HL-60 (cell line): Measurements from ENCODE around the gene TPM3.

Experiments used
- DNase-seq, 2 experiments: peaks; one replicate each; pipeline ENCODE4 v3.0.0-alpha.2; 2010 to 2020; ENCODE audit warnings: low read depth in 1 of 2, low spot score in 1 of 2
- H3K27ac ChIP-seq: fragments of 250-450 bp; sonication (Bioruptor Pico); replicated peaks from 2 replicates; pipeline ENCODE4 v1.5.1; 2020; ENCODE audit warnings: mild to moderate bottlenecking, moderate library complexity
- H3K27me3 ChIP-seq: fragments of 250-450 bp; sonication (Bioruptor Pico); 2 replicates; pipeline ENCODE4 v1.5.1; 2021; ENCODE audit warnings: mild to moderate bottlenecking, moderate library complexity; ENCODE audit not compliant: insufficient read depth, poor library complexity, severe bottlenecking
- H3K4me3 ChIP-seq: replicated peaks from 2 replicates; pipeline ENCODE4 v1.5.1; 2011; ENCODE audit warnings: mild to moderate bottlenecking, control low read depth, low read length; ENCODE audit not compliant: insufficient read depth
- CTCF ChIP-seq: IDR thresholded peaks from one replicate; pipeline ENCODE4 v1.5.1; 2011; ENCODE audit warnings: low read length, control low read depth, inconsistent platforms; ENCODE audit not compliant: insufficient read depth
- GABPA ChIP-seq: IDR thresholded peaks from 2 replicates; pipeline ENCODE4 v1.6.1; 2012; ENCODE audit warnings: low read depth
- POLR2AphosphoS5 ChIP-seq: IDR thresholded peaks from 2 replicates; pipeline ENCODE4 v1.6.1; 2012; ENCODE audit warnings: low read depth
- REST ChIP-seq: IDR thresholded peaks from 2 replicates; pipeline ENCODE4 v1.6.1; 2012; ENCODE audit warnings: low read depth; ENCODE audit not compliant: insufficient replicate concordance
- SPI1 ChIP-seq: IDR thresholded peaks from 2 replicates; pipeline ENCODE4 v1.6.1; 2012; ENCODE audit warnings: low read depth, mild to moderate bottlenecking, borderline replicate concordance

The TPM3 gene

GRCh38 chr1:154142358-154142757 lies 49.5 kb downstream of the TPM3 start:
- TF ChIP-seq SPI1 (no peak), POLR2AphosphoS5 (no peak), REST (no peak), CTCF (no peak), GABPA (no peak)
- no peak overlapping the region for H3K27ac ChIP-seq
- H3K27me3 ChIP-seq: no peaks in the 10 kb centered on the region
- H3K4me3 ChIP-seq: no peak overlapping the region
- DNase-seq: no peak

GRCh38 chr1:154141240-154141639 lies 50.7 kb downstream of the TPM3 start:
- Histone ChIP-seq H3K27ac (no peak overlapping the region), H3K4me3 (no peak overlapping the region), H3K27me3 (no peaks in the 10 kb centered on the region)
- no peak for DNase-seq
- TF ChIP-seq GABPA (no peak), POLR2AphosphoS5 (no peak), REST (no peak), CTCF (no peak), SPI1 (no peak)

GRCh38 chr1:154137888-154138287 lies 54.0 kb downstream of the TPM3 start:
- DNase-seq: no peak
- H3K27me3 ChIP-seq: no peaks in the 10 kb centered on the region
- TF ChIP-seq REST (no peak), CTCF (no peak), POLR2AphosphoS5 (no peak), GABPA (no peak), SPI1 (no peak)
- H3K27ac ChIP-seq: no peak overlapping the region
- no peak overlapping the region for H3K4me3 ChIP-seq
